WTC11 (cell line): ENCODE results near the gene MRTFB.

Source experiments
- CTCF ChIP-seq: fragments of 200-600 bp; IDR thresholded peaks from 2 replicates; pipeline ENCODE4 v1.8.0; 2022; ENCODE audit warnings: antibody characterized with exemption
- FOXJ3 ChIP-seq: sonication (generic); formaldehyde crosslinking; IDR thresholded peaks from 2 replicates; pipeline ENCODE4 v1.9.0; 2021; ENCODE audit warnings: missing genetic modification reagents, mild to moderate bottlenecking, borderline replicate concordance
- PREB ChIP-seq: sonication (generic); formaldehyde crosslinking; IDR thresholded peaks from 2 replicates; pipeline ENCODE4 v1.8.1; 2022; ENCODE audit warnings: mild to moderate bottlenecking, missing genetic modification reagents, moderate library complexity, borderline replicate concordance
- RELA ChIP-seq: sonication (generic); formaldehyde crosslinking; IDR thresholded peaks from 2 replicates; pipeline ENCODE4 v1.8.1; 2022; ENCODE audit warnings: missing genetic modification reagents, mild to moderate bottlenecking, borderline replicate concordance
- SMAD3 ChIP-seq: sonication (generic); formaldehyde crosslinking; IDR thresholded peaks from 2 replicates; pipeline ENCODE4 v1.8.0; 2022; ENCODE audit warnings: missing genetic modification reagents, mild to moderate bottlenecking, borderline replicate concordance
- TEAD1 ChIP-seq: sonication (generic); formaldehyde crosslinking; IDR thresholded peaks from 2 replicates; pipeline ENCODE4 v1.8.0; 2022; ENCODE audit warnings: mild to moderate bottlenecking, missing genetic modification reagents
- TP53 ChIP-seq: sonication (generic); formaldehyde crosslinking; IDR thresholded peaks from 2 replicates; pipeline ENCODE4 v1.8.1; 2023; ENCODE audit warnings: mild to moderate bottlenecking, missing genetic modification reagents

- TF ChIP-seq CTCF = no peak
- TF ChIP-seq TP53 = no peak
- TF ChIP-seq RELA (CRISPR knock-in tag) = no peak
- peak; percentile 55 for TF ChIP-seq TEAD1
- no peak for TF ChIP-seq FOXJ3 (CRISPR knock-in tag)
- TF ChIP-seq SMAD3 (CRISPR knock-in tag) = no peak
- TF ChIP-seq PREB (CRISPR knock-in tag) = no peak
These were observed 214.6 kb downstream of the MRTFB start for GRCh38 chr16:14285513-14286367.
